GM19025 (cell line): ENCODE results near the gene DNMT1.

ENCODE experiments used
- ATAC-seq: cut with Tn5 transposase; IDR thresholded peaks from one replicate; pipeline ENCODE4 v1.9.1; 2021; ENCODE audit warnings: mild to moderate bottlenecking, low read depth, moderate library complexity; ENCODE audit not compliant: unreplicated experiment

DNMT1 gene

DNA sequence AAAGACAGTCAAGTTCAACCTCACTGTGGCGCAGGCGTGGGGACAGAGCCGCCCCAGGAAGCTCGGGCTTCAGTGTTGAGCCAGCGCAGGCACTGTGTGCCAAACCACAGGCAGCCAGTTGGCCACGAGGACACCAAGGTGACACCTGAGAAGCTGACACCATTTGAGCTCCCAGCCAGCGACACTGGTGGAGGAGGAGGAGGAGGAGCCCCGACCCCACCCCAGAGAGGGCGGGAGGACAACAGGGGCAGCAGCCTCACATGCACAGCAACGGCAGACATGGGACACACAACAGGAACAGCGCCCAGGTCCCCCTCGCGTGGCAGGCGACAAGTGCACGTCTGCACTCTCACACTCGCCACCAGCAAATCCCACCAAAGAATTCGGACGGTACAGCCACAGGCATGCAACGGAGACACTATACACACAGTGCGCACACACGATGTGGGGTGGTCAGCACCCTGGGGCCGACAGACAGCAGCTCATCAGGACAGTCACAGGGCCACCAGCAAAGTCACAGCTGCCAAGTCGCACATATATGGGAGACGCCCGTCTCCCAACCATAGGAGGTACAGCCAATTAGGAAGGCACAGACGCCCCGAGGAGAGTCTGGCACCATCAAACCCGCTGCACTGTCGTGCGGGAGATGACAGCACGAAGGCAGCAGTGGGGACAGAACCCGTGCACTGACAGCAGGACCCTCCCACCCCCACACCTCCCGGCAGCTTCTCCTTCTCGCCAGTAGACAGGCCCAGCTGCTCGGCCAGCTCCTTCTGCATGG, 78.5 kb downstream of the DNMT1 start:
- ATAC-seq, result no peak

DNA sequence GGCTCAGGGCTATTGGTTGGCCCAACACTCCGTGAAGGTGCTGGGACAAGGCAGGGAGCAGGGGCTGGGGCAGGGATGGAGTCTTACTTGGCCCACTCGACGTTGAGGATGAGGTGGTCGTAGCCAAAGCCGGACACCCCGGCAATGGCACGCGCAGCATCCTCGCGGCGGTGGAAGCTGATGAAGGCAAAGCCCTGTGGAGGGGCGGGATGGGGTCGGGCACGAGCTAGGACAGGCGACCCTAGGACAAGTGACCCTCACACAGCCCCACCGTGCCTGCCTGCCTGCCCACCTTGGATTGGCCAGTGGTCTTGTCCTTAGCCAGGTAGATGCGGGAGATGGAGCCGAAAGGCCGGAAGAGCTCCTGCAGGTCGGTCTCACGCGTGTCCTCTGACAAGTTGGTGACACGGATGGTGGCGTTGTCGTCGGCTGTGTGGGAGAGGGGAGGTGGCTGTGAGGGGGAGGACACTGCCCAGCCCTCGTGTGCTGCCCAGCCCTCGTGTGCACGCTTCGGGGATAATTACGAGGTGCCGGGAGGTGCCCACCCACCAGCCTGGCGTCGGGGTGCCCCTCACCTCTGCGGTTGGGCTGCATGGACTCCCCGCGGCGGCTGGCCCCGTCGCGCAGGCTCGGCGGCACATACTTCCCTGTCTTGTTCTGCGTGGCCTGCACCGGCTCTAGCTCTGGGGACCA, 79.2 kb downstream of the DNMT1 start:
- ATAC-seq, result no peak

DNA sequence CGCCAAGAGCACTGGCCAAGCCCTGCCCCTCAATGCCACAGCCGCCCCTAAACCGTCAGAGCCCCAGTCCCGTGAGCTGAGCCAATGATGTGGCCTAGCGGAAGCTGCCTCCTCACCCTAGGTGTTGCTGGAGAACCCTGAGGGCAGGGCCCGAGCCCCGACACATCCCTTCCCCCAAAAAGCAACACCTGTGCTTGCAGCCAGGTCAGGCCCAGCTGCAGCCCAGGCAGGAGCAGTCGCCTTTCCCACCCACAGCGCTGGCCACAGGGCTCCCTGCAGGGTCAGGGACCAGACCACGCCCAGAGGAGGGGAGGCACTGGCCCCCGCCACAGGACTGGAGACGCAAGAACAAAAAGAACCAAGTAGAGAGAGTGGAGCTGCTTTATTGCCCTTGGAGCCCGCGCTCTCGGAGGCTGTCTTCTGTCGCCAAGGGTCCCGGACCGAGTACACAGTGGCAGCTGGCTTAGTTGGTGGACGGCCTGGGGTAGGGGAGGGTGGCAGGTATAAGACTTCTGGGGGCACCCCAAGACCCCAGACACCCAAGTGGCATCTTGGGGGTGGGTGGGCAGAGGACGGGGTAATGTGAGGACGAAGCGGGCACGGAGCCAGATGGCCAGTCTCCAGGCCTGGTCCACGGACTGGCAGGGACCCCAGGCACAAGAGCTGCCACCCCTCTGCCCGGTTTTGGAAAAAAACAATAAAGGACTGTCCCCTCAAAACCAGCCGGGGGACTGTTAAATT, 79.9 kb downstream of the DNMT1 start:
- ATAC-seq, result no peak

DNA sequence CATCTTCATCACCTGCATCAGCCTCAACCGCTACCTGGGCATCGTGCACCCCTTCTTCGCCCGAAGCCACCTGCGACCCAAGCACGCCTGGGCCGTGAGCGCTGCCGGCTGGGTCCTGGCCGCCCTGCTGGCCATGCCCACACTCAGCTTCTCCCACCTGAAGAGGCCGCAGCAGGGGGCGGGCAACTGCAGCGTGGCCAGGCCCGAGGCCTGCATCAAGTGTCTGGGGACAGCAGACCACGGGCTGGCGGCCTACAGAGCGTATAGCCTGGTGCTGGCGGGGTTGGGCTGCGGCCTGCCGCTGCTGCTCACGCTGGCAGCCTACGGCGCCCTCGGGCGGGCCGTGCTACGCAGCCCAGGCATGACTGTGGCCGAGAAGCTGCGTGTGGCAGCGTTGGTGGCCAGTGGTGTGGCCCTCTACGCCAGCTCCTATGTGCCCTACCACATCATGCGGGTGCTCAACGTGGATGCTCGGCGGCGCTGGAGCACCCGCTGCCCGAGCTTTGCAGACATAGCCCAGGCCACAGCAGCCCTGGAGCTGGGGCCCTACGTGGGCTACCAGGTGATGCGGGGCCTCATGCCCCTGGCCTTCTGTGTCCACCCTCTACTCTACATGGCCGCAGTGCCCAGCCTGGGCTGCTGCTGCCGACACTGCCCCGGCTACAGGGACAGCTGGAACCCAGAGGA, 80.6 kb downstream of the DNMT1 start:
- ATAC-seq, result no peak

DNA sequence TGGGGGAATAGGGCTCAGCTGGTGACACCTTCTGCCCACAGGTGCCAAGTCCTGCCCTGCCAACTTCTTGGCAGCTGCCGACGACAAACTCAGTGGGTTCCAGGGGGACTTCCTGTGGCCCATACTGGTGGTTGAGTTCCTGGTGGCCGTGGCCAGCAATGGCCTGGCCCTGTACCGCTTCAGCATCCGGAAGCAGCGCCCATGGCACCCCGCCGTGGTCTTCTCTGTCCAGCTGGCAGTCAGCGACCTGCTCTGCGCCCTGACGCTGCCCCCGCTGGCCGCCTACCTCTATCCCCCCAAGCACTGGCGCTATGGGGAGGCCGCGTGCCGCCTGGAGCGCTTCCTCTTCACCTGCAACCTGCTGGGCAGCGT, 81.2 kb downstream of the DNMT1 start:
- no peak for ATAC-seq

DNA sequence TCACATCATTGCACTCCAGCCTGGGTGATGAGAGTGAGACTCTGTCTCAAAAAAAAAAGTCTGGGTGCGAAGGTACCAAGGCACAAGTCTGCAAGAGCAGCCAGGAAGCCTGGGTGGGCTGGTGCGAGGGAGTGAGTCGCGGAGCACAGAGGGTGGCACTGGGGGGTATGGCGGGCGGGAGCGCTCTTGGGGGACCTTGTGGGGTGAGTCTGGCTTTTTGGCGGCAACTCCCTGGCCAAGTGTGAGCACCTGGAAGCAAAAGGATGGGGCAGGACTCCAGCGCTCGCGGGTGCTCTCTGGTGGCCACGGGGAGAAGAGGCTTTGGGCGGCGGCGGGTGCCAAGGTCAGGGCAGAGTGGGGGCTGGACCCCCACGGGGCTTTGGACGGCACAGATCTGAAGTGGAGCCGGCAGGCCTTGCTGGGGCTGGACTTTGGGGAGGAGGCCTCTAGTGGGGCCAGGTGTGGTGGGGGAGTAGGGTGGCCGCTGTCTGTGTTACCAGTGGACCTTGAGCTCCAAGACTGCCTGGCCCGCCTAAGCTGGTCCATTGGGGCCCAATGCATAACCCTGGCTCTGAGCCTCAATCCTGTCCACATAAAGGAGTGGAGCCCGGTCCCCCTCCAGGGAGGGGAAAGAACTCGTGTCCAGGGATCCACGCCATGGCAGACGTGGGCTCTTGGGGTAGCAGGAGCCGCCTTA, 81.7 kb downstream of the DNMT1 start:
- no peak for ATAC-seq

DNA sequence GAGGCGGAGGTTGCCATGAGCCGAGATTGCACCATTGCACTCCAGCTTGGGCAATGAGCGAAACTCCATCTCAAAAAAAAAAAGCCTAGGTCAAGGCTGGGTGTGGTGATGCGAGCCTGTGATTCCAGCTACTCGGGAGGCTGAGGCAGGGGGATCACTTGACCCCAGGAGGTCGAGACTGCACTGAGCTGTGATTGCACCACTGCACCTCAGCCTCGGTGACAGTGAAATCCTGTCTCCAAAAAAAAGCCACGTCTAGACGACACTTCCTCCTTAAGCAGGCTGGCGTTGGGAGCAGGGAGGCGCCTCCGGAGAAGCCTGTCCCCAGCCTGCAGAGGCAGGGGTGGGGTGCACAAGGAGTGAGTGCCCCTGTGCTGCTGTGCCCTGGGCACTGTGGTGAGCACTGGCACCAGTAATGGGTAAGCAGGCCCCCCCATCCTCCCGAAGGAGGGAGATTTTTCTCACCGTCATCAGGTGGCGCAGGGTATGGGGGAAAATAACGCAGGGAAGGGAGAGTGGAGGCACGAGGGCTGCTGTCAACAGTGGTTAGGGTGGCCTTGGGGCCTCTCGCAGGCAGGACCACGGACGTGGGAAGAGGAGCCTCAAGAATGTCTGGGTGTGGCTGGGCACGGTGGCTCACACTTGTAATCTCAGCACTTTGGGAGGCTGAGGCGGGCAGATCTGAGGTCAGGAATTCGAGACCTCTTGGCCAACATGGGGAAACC, 82.6 kb downstream of the DNMT1 start:
- no peak for ATAC-seq

DNA sequence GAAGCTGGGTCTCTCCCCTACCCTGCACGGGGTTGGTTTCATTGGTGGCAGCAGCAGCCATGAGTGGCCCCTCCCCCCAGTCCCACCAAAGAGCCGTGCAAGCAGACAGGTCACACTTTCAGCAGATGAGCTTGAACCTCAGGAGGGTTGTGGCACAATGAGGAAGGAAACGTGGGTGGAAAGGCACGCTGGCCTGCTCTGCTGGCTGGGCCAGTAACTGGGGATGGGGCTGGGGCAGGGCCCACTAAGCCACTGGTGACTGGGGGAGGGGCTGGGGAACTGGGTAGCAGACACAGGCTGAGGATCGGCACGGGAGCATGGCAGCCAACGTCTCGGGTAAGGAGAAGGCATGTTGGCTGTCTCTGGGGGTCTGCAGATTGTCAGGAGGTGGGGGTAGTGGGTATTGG, 83.3 kb downstream of the DNMT1 start, which contains the start of gene P2RY11:
P2RY11 (plus strand) TSS at position 289 of the 407 bp plus-strand sequence; CDS start at position 318, 29 bp downstream.
- ATAC-seq, result no peak

DNA sequence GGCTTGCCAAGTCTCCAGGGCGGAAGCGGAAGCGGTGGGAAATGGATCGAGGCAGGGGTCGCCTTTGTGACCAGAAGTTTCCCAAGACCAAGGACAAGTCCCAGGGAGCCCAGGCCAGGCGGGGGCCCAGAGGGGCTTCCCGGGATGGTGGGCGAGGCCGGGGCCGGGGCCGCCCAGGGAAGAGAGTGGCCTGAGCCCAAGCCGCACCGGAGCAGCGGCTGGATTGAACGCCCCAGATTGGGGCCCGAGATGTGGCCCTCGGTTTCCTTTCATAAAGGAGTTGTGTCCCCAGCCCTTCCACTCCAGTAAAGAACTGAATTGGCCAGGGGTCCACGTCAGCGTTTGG, 83.8 kb downstream of the DNMT1 start:
- ATAC-seq, result no peak

DNA sequence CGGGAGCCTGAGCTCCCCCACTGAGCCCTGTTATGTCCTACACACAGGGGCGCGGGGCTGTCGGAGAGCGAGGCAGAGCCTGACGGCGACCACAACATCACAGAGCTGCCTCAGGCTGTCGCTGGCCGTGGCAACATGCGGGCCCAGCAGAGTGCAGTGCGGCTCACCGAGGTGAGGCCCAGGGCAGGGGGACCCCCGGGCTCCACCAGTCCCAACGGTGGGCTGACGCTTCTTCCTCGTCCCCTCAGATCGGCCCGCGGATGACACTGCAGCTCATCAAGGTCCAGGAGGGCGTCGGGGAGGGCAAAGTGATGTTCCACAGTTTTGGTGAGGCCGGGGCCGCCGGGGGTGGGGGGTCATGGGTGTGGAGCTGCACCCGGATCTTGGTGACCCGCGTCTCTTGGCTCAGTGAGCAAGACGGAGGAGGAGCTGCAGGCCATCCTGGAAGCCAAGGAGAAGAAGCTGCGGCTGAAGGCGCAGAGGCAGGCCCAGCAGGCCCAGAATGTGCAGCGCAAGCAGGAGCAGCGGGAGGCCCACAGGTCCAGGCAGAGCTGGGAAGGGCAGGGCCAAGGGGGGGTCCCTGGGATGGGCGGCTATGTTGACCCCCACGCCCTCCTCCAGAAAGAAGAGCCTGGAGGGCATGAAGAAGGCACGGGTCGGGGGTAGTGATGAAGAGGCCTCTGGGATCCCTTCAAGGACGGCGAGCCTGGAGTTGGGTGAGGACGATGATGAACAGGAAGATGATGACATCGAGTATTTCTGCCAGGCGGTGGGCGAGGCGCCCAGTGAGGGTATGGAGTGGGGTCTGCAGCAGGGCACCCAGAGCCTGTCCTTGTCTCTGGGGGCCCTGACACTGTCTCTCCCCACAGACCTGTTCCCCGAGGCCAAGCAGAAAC, 84.4 kb downstream of the DNMT1 start:
- no peak for ATAC-seq

DNA sequence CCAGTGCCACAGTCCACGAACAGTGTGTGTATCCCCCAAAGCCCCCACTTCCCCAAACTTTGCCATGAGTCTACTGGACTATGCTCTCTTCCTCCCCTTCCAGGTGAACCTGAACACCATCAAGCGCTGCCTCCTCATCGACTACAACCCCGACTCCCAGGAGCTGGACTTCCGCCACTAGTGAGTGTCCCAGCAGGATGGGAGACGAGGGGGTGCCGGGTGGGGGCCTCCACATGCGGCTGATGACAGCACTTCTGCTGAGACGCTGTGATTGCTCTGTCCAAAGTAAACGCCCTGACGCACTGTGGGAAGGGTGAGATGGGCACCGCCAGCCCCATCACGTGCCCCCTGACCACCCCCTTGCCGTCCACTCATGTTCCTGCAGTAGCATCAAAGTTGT, 85.2 kb downstream of the DNMT1 start:
- ATAC-seq, result no peak

DNA sequence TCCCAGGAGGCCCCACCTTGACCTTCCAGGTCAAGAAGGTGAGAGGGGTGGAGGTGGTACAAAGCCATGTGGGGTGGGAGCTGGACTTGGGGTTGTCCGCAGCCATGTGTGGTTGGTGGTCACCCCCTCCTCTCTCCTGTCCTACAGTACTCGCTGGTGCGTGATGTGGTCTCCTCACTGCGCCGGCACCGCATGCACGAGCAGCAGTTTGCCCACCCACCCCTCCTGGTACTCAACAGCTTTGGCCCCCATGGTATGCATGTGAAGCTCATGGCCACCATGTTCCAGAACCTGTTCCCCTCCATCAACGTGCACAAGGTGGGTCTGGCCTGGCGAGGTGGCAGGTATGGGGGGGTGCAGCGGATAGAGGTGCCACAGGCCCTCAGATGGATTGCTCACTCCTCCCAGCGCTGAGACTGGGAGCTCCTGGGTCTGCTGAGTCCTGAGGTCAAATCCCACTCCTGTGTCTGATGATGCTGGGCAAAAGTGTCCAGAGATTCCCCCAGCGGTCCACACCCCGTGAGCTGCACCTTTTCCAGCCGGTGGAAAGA, 86.9 kb downstream of the DNMT1 start:
- no peak for ATAC-seq

DNA sequence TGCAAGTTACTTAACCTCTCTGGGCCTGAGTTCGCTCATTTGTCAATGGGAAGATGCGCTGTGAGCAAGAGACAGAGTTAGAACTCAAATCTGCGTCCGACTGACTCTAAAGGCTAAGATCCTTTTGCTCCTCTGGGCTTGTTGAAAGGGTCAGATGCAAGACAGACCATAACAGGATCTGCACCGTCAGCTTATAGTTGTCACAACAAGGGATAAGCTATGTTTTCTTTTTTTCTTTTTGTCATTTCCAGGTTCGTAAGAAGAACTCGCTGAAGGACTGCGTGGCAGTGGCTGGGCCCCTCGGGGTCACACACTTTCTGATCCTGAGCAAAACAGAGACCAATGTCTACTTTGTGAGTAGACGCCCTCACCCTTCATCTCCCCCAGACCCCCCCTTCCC, 87.5 kb downstream of the DNMT1 start:
- no peak for ATAC-seq

DNA sequence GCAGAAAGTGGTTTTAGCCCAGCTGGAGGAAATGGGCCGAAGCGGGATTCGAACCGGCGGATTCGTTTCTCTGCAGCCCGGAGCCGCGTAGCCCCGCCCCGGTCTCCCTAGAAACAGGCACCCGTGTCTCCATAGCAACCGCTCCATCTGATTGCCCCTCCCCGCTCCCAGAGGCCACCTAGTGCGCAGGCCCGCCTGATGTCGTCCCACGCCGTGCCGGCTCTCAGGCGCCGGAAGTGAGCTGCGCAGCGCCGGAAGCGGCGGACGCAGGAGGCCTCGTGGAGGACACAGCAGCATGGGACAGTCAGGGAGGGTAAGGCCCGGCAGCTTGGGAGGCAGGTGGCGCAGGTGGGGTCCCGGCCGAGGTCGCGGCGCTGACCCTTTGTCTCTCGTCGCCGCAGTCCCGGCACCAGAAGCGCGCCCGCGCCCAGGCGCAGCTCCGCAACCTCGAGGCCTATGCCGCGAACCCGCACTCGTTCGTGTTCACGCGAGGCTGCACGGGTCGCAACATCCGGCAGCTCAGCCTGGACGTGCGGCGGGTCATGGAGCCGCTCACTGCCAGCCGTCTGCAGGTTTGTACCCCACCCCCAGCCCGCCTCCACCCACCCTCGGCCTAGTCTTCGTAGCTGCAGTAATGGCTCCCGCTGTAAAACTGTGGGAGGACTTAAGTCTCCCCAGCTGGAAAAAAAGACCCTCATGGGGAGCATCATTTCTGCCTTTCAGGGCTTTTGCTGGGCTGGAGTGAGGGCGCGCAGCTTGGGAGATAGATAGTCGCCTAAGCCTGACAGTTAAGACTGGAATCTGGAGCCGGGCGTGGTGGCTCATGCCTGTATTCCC, 88.4 kb downstream of the DNMT1 start, which contains the start of gene PPAN:
PPAN (plus strand) TSS at position 263 of the 837 bp plus-strand sequence; CDS start at position 296, 33 bp downstream.
- peak; percentile 41 for ATAC-seq

DNA sequence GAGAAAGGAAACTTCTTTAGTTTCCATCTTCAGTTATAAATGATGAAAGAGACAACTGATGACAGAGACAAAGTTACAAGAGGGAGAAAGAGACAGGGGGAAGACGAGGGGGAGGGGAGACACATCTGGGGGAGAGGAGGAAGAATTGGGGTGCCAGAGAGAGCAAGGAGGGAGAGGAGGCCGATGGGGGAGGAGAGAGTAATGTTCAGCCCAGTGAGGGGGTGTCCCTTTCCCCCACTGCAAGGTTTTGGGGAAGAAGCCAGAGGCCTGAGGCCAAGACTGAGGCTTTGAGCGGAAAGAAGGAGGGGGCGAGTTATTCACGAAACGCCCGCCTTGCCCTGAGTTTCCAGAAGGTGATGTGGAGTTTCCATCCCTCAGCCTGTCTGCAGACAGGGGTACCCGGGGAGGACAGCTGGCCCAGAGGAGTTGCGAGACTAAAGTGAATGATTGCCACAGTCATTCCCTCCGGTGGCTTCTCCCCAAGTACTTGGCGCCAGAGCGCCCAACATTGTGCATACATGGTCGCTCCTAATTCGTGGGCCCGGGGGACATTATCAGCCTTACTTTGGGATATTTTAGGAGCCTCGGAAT, 89.1 kb downstream of the DNMT1 start:
- no peak for ATAC-seq

DNA sequence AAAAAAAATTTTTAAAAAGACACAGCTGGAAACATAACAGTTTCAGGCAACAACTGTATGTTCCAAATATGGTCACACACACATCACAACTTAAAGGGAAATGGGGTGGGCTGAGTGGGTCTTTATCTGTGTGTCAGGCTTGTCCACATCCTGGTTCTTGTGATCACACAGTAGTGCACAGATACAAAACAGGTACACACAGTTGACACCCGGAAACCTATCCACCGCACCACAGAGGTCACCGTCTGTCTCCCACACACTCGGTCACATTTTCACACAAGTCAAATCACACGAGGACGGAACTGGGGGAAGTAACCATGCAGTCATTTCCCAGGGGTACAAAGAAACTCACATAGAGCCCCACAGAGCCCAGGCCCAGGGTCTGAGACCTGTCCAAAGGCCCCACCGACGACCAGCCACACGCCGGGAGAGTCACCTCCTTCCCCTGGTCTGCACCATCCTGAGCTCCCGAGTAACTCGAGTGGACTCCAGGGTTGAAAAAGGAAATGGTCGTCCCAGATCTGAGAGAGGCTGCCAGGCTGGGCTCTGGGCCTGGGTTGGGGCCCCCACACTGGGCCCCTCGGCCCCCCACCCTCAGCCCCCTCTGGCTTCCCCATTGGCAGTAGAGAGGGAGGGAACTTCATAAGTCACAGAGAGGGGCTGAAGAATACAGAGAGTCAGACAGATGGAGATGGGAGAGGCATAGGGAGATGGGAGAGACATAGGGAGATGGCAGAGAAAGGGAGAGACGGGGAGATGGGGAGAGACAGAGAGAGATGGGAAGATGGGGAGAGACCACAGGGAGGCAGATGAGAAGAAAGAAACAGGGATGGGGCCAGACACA, 89.9 kb downstream of the DNMT1 start:
- ATAC-seq, result peak; percentile 34
